CD14-positive monocyte (primary cell): ENCODE data around the gene FAHD2A. TPM values are rescaled to one million over a fixed set of nuclear protein-coding genes. Genes with fewer than 3 reads are reported as not detected.

Experiments
- DNase-seq, 3 donors: peaks; one replicate each; pipeline ENCODE4 v3.0.0-alpha.2; 2011 to 2022
- H2AFZ ChIP-seq: 2 replicates; pipeline ENCODE4 v1.6.0; 2012; ENCODE audit warnings: mild to moderate bottlenecking, low read depth, low read length, inconsistent platforms; ENCODE audit not compliant: insufficient read depth, poor library complexity, severe bottlenecking
- H3K27ac ChIP-seq, 2 donors: 1 replicate in 1 of 2; 2 replicates in 1 of 2; pipeline ENCODE4 v1.5.1; 2012 to 2013; ENCODE audit warnings: low read length in 2 of 2, control low read depth in 1 of 2, inconsistent platforms in 1 of 2, low read depth in 1 of 2, mild to moderate bottlenecking in 1 of 2
- H3K27me3 ChIP-seq, 2 donors: one replicate each; pipeline versions ENCODE4 v1.6.0 to v1.6.1; 2011 to 2013; ENCODE audit warnings: low read length in 2 of 2; ENCODE audit not compliant: control insufficient read depth in 2 of 2, insufficient read depth in 2 of 2
- H3K36me3 ChIP-seq, 2 donors: replicated peaks in 1 of 2; 1 replicate in 1 of 2; 2 replicates in 1 of 2; pipeline versions ENCODE4 v1.5.1 to v1.6.1; 2012 to 2013; ENCODE audit warnings: low read length in 2 of 2, control low read depth in 1 of 2, inconsistent platforms in 1 of 2, mild to moderate bottlenecking in 1 of 2; ENCODE audit not compliant: insufficient read depth in 2 of 2, control insufficient read depth in 1 of 2
- H3K4me1 ChIP-seq, 2 donors: 1 replicate in 1 of 2; 2 replicates in 1 of 2; pipeline versions ENCODE4 v1.5.1 to v1.6.1; 2012 to 2013; ENCODE audit warnings: low read length in 2 of 2, control low read depth in 1 of 2, inconsistent platforms in 1 of 2, mild to moderate bottlenecking in 1 of 2, moderate library complexity in 1 of 2; ENCODE audit not compliant: insufficient read depth in 2 of 2, control insufficient read depth in 1 of 2
- H3K4me2 ChIP-seq: replicated peaks from 2 replicates; pipeline ENCODE3; 2012; ENCODE audit warnings: low read length, moderate library complexity, mild to moderate bottlenecking; ENCODE audit not compliant: poor library complexity, severe bottlenecking; ENCODE audit errors: extremely low read depth
- H3K4me3 ChIP-seq, 3 experiments: fragments of 200-600 bp in 1 of 3; sonication (generic) in 1 of 3; replicated peaks in 1 of 3; 1 replicate in 2 of 3; 2 replicates in 1 of 3; pipeline ENCODE4 v1.5.1; 2011 to 2013; ENCODE audit warnings: low read length in 3 of 3, mild to moderate bottlenecking in 3 of 3, control low read depth in 2 of 3, low read depth in 2 of 3, inconsistent platforms in 1 of 3, moderate library complexity in 1 of 3
- H3K79me2 ChIP-seq: 2 replicates; pipeline ENCODE4 v1.6.0; 2012; ENCODE audit warnings: mild to moderate bottlenecking, control low read depth, inconsistent platforms, low read length, moderate library complexity; ENCODE audit not compliant: insufficient read depth
- H3K9ac ChIP-seq: 2 replicates; pipeline ENCODE4 v1.6.0; 2017; ENCODE audit warnings: low read length, mild to moderate bottlenecking; ENCODE audit not compliant: insufficient read depth, poor library complexity, severe bottlenecking
- H3K9me3 ChIP-seq, 2 donors: replicated peaks in 1 of 2; 1 replicate in 1 of 2; 2 replicates in 1 of 2; pipeline versions ENCODE4 v1.5.1 to v1.6.1; 2012 to 2013; ENCODE audit warnings: low read length in 2 of 2, control low read depth in 1 of 2; ENCODE audit not compliant: control insufficient read depth in 1 of 2, insufficient read depth in 1 of 2
- H4K20me1 ChIP-seq: 2 replicates; pipeline ENCODE4 v1.6.0; 2012; ENCODE audit warnings: mild to moderate bottlenecking, low read length, control low read depth, moderate library complexity; ENCODE audit not compliant: insufficient read depth
- H3K27ac Mint-ChIP-seq, 7 donors: one replicate each; pipeline ENCODE4 v1.8.0; 2020; ENCODE audit warnings: mild to moderate bottlenecking in 7 of 7, mixed read lengths in 7 of 7, moderate library complexity in 6 of 7, inconsistent platforms in 2 of 7
- H3K27me3 Mint-ChIP-seq, 3 donors: one replicate each; pipeline ENCODE4 v1.8.0; 2021 to 2022; ENCODE audit warnings: low read depth in 3 of 3, mild to moderate bottlenecking in 3 of 3, mixed read lengths in 3 of 3, moderate library complexity in 3 of 3, inconsistent platforms in 1 of 3
- H3K36me3 Mint-ChIP-seq, 2 donors: one replicate each; pipeline ENCODE4 v1.8.0; 2020; ENCODE audit warnings: mixed read lengths in 2 of 2, inconsistent platforms in 1 of 2, mild to moderate bottlenecking in 1 of 2
- H3K4me1 Mint-ChIP-seq: one replicate; pipeline ENCODE4 v1.8.0; 2020; ENCODE audit warnings: mild to moderate bottlenecking, mixed read lengths
- H3K4me3 Mint-ChIP-seq, 2 donors: one replicate each; pipeline ENCODE4 v1.8.0; 2020; ENCODE audit warnings: mild to moderate bottlenecking in 2 of 2, mixed read lengths in 2 of 2, moderate library complexity in 1 of 2
- H3K9me3 Mint-ChIP-seq, 7 donors: one replicate each; pipeline ENCODE4 v1.8.0; 2020 to 2022; ENCODE audit warnings: mixed read lengths in 7 of 7, mild to moderate bottlenecking in 6 of 7, moderate library complexity in 6 of 7, inconsistent platforms in 2 of 7
- WGBS: methylation state at CpG from one replicate; pipeline ENCODE4 v1.1.5; 2013; ENCODE audit warnings: missing lambda C conversion rate; ENCODE audit not compliant: insufficient coverage; 5-methylcytosine and 5-hydroxymethylcytosine counted together
- intact Hi-C, 2 donors: fragments of 100-400 bp; cut with micrococcal nuclease; formaldehyde crosslinking; loops; one replicate each; pipeline versions ENCODE4 v1.15.0 to v1.15.1; 2023
- polyA plus RNA-seq, 3 donors: library from polyadenylated mRNA; depleted of rRNA in 1 of 3; unstranded in 2 of 3; stranded (reverse) in 1 of 3; fragments of 300-500 nt in 2 of 3; fragments of >200 nt in 1 of 3; fragmentation: Illumina TruSeq in 2 of 3; gene quantifications; 1 replicate in 2 of 3; 2 replicates in 1 of 3; pipeline ENCODE4 v1.2.3, GENCODE V29; 2012 to 2021
- TF ChIP-seq, protein P1 (sequence below): fragments of 200-600 bp; IDR thresholded peaks from one replicate; pipeline ENCODE4 v1.8.0; 2022; ENCODE audit warnings: antibody characterized with exemption, mild to moderate bottlenecking

The FAHD2A gene
- polyA plus RNA-seq, 3 donors, result 9.7 to 17.1 (median 10.5) TPM

DNA sequence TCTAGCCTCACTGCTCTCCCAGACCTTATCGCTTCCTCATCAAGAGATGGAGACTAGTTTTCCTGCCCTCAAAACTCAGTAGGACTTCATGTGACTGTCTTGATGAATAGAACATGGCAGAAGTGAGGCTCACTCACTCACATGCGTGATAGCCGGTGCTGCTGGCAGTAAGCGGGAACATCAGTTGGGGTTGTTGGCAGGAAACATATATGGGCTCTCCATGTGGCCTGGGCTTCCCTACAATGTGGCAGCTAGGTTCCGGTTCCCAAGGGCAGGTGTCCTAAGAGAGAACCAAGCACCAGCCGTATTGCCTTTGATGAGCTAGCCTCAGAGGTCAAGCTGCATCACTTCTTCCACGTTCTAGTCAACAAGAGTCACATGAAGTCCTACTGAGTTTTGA lies 15.2 kb upstream of the FAHD2A start:
- 82% methylated on average over 5 of the region's 7 CpGs for WGBS
- intact Hi-C loops, result no loop called here
- no peak overlapping the region for H3K27ac ChIP-seq

DNA sequence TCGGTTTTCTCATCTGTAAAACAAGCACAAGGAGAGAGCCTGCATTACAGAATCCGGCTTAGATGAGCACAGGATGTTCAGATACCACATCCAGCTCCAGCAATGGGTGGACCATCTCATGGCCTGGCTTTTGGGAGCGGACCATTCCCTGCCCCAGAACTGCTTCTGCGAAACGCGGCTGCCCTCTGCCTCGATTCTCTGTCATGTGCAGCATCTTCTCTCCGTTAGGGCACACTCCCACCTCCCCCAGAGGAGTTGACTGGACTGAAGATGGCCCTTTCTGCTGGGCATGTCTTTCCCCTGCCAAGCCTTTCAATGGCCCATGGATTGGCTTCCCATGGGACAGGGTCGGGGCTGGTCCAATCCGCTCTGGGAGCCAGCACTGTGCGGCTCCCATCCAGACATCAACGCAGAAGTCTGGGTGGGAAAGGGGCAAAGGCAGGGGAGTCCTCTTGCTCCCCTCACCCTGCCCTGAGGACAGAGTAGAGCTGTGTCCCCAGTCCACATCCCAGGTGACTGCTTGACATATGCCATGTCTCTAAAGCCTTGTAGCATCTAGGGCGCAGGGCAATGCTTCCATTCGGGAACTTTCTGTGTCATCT lies 14.3 kb upstream of the FAHD2A start:
- 94% methylated on average over 13 of the region's 14 CpGs for WGBS
- no peak overlapping the region for H2AFZ ChIP-seq
- H3K9ac ChIP-seq, result no peak overlapping the region
- intact Hi-C loops, result no loop called here
- no peaks in the 10 kb centered on the region for H3K4me1 ChIP-seq
- no peaks in the 10 kb centered on the region for H3K36me3 Mint-ChIP-seq
- TF ChIP-seq, protein P1, sequence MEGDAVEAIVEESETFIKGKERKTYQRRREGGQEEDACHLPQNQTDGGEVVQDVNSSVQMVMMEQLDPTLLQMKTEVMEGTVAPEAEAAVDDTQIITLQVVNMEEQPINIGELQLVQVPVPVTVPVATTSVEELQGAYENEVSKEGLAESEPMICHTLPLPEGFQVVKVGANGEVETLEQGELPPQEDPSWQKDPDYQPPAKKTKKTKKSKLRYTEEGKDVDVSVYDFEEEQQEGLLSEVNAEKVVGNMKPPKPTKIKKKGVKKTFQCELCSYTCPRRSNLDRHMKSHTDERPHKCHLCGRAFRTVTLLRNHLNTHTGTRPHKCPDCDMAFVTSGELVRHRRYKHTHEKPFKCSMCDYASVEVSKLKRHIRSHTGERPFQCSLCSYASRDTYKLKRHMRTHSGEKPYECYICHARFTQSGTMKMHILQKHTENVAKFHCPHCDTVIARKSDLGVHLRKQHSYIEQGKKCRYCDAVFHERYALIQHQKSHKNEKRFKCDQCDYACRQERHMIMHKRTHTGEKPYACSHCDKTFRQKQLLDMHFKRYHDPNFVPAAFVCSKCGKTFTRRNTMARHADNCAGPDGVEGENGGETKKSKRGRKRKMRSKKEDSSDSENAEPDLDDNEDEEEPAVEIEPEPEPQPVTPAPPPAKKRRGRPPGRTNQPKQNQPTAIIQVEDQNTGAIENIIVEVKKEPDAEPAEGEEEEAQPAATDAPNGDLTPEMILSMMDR, result no peak
- DNase-seq, result no peak
- H3K27me3 Mint-ChIP-seq, result peaks cover 1 to 7% (median 6%) of the 10 kb centered on the region in 3 donors
- no peak overlapping the region for H3K27ac Mint-ChIP-seq
- H3K79me2 ChIP-seq, result no peaks in the 10 kb centered on the region
- peaks cover 0 to 3% (median 0%) of the 10 kb centered on the region in 7 donors for H3K9me3 Mint-ChIP-seq
- H3K36me3 ChIP-seq, result no peaks in the 10 kb centered on the region
- no peaks in the 10 kb centered on the region for H3K9me3 ChIP-seq
- H3K4me2 ChIP-seq, result no peak overlapping the region
- H3K4me3 Mint-ChIP-seq, result no peak overlapping the region
- H3K4me3 ChIP-seq, result no peak overlapping the region
- no peak overlapping the region for H3K27ac ChIP-seq
- H3K4me1 Mint-ChIP-seq, result peaks cover 3% of the 10 kb centered on the region
- H4K20me1 ChIP-seq, result no peaks in the 10 kb centered on the region
- H3K27me3 ChIP-seq, result no peaks in the 10 kb centered on the region

More for the DNA sequence above, 15.2 kb upstream of the FAHD2A start:
- no peak for DNase-seq
- Histone ChIP-seq H3K4me2 (no peak overlapping the region), H3K79me2 (no peaks in the 10 kb centered on the region), H3K4me3 (no peak overlapping the region), H3K9ac (no peak overlapping the region), H4K20me1 (no peaks in the 10 kb centered on the region), H3K27me3 (no peaks in the 10 kb centered on the region), H3K36me3 (no peaks in the 10 kb centered on the region), H3K9me3 (no peaks in the 10 kb centered on the region), H3K4me1 (no peaks in the 10 kb centered on the region), H2AFZ (no peak overlapping the region)
- H3K4me1 Mint-ChIP-seq, result peaks cover 3% of the 10 kb centered on the region
- H3K27me3 Mint-ChIP-seq, result peaks cover 1 to 7% (median 6%) of the 10 kb centered on the region in 3 donors
- peaks cover 0 to 3% (median 0%) of the 10 kb centered on the region in 7 donors for H3K9me3 Mint-ChIP-seq
- H3K4me3 Mint-ChIP-seq, result no peak overlapping the region
- TF ChIP-seq, protein P1, result no peak
- no peaks in the 10 kb centered on the region for H3K36me3 Mint-ChIP-seq
- no peak overlapping the region for H3K27ac Mint-ChIP-seq
